Gastrocnemius medialis (tissue), 4 donors: ENCODE results near the gene ATP1B3. TPM values are rescaled to one million over a fixed set of nuclear protein-coding genes. Genes with fewer than 3 reads are reported as not detected.

ENCODE experiments used
- ATAC-seq, 2 donors: fragments of 150-250 bp; one replicate each; pipeline ENCODE4 v1.9.1; 2016
- DNase-seq, 2 donors: peaks; one replicate each; pipeline ENCODE4 v3.0.0-alpha.2; 2019
- H3K27ac ChIP-seq, 4 donors: fragments of 200-600 bp; sonication (generic); 1 replicate in 1 of 4; 2 replicates in 3 of 4; pipeline ENCODE4 v1.5.1; 2016 to 2018; ENCODE audit warnings: mild to moderate bottlenecking in 2 of 4, moderate library complexity in 1 of 4
- H3K27me3 ChIP-seq, 3 donors: fragments of 200-600 bp; sonication (generic) in 2 of 3; 1 replicate in 1 of 3; 2 replicates in 2 of 3; pipeline versions ENCODE4 v1.5.1 to v1.6.0; 2016 to 2019; ENCODE audit warnings: mild to moderate bottlenecking in 1 of 3, moderate library complexity in 1 of 3
- H3K36me3 ChIP-seq, 2 donors: fragments of 200-600 bp; sonication (generic) in 1 of 2; one replicate each; pipeline ENCODE4 v1.5.1; 2017 to 2018
- H3K4me1 ChIP-seq, 2 donors: fragments of 200-600 bp; sonication (generic) in 1 of 2; one replicate each; pipeline ENCODE4 v1.5.1; 2016 to 2017; ENCODE audit warnings: mild to moderate bottlenecking in 2 of 2
- H3K4me3 ChIP-seq, 4 donors: fragments of 200-600 bp; sonication (generic) in 3 of 4; 1 replicate in 1 of 4; 2 replicates in 3 of 4; pipeline ENCODE4 v1.5.1; 2016 to 2019; ENCODE audit warnings: mild to moderate bottlenecking in 2 of 4
- H3K9me3 ChIP-seq, 3 donors: fragments of 200-600 bp; sonication (generic) in 2 of 3; 1 replicate in 1 of 3; 2 replicates in 2 of 3; pipeline ENCODE4 v1.5.1; 2016 to 2019
- CTCF ChIP-seq, 5 experiments: fragments of 450-650 bp in 3 of 5; fragments of 200-600 bp in 2 of 5; sonication (generic) in 2 of 5; IDR thresholded peaks in 4 of 5; conservative IDR thresholded peaks in 1 of 5; 1 replicate in 4 of 5; 2 replicates in 1 of 5; pipeline ENCODE4 v1.5.1; 2016 to 2019; ENCODE audit warnings: antibody characterized with exemption in 5 of 5, mild to moderate bottlenecking in 3 of 5, moderate library complexity in 3 of 5
- POLR2A ChIP-seq, 2 donors: fragments of 450-650 bp; IDR thresholded peaks; one replicate each; pipeline ENCODE4 v1.6.1; 2017; ENCODE audit warnings: antibody characterized with exemption in 2 of 2, mild to moderate bottlenecking in 2 of 2, moderate library complexity in 2 of 2
- in situ Hi-C, 4 donors: fragments of 200-750 bp; cut with MboI; loops; one replicate each; pipeline versions ENCODE4 v1.15.0 to v1.8.0; 2017; ENCODE audit warnings: low sequenced_read_pairs in 4 of 4
- intact Hi-C: fragments of 100-400 bp; cut with DNase I; formaldehyde crosslinking; loops from one replicate; pipeline ENCODE4 v1.15.1; 2023; ENCODE audit warnings: low total_unique reads
- total RNA-seq, 4 donors: library from RNA; depleted of rRNA; stranded (reverse); fragments of >200 nt; gene quantifications; one replicate each; pipeline versions ENCODE4 v1.1.0 to v1.2.3, GENCODE V29; 2016

Gene ATP1B3
- total RNA-seq, 4 donors from 2014 or later: 16.2 to 35.9 (median 17.6) TPM

DNA sequence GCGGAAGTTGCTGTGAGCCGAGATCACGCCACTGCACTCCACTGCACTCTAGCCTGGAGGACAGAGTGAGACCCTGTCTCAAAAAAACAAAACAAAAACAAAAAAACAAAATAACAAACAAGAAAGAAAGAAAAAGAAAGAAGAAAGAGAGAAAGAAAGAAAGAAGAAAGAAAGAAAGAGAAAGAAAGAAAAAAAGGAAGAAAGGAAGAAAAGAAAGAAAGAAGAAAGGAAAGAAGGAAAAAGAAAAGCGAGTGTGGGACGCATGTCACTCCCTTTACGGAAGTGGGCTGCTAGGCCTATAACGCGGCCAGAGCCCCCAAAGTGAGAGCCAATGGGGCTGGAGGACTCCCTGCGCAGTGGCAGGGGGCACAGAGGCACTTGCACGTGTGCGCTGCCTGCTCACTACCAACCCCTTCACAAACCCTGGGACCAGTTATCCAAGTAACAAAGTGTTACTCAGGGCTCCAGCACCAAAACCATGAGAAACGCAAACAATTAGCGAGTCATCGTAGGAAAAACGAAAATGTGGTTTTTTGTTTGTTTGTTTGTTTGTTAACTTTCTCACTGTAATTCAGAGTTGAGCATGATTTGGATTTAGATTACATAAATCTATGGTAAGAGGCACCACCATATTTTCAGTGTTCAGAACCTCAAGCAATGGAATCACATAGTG lies 40.8 kb upstream of the ATP1B3 start:
- in situ Hi-C loops: no loop called here
- Histone ChIP-seq H3K27me3 (no peaks in the 10 kb centered on the region), H3K36me3 (no peaks in the 10 kb centered on the region), H3K9me3 (no peaks in the 10 kb centered on the region), H3K4me3 (no peak overlapping the region), H3K4me1 (no peaks in the 10 kb centered on the region), H3K27ac (no peak overlapping the region)
- TF ChIP-seq CTCF (IDR thresholded peaks at IDR 0.05 in 4 of 5, conservative IDR thresholded peaks at IDR 0.05 in 1 of 5): no peak
- TF ChIP-seq POLR2A (IDR thresholded peaks at IDR 0.05): no peak
- no peak for DNase-seq
- ATAC-seq: no peak
- intact Hi-C loops: no loop called here

DNA sequence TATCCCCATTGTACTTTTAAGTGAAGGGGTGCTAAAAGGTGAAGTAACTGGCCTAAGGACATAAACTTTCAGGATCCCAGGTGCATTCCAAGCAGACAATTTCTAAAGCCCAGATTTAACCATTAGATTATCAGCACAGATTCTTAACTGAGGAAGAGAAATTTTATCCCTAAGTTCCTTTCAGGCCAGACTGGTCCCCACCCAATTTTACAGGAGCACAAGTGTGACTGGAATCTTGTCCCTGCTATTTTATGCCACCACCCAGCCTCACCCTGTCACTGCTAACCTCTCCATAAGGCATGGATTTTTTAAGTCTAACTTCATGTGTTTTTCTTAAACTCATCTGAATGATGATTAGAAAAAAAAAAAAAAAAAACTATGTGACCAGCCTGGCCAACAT lies 37.1 kb upstream of the ATP1B3 start:
- H3K4me1 ChIP-seq: no peaks in the 10 kb centered on the region
- in situ Hi-C loops (no loop called here), intact Hi-C loops (no loop called here)
- no peaks in the 10 kb centered on the region for H3K27me3 ChIP-seq
- DNase-seq (no peak), ATAC-seq (no peak)
- TF ChIP-seq POLR2A (IDR thresholded peaks at IDR 0.05) (no peak), CTCF (IDR thresholded peaks at IDR 0.05 in 4 of 5, conservative IDR thresholded peaks at IDR 0.05 in 1 of 5) (no peak)
- no peak overlapping the region for H3K4me3 ChIP-seq
- H3K27ac ChIP-seq: no peak overlapping the region
- H3K36me3 ChIP-seq: no peaks in the 10 kb centered on the region
- no peaks in the 10 kb centered on the region for H3K9me3 ChIP-seq

GRCh38 chr3:141840737-141841544 lies 35.5 kb upstream of the ATP1B3 start:
- intact Hi-C loops (no loop called here), in situ Hi-C loops (no loop called here)
- TF ChIP-seq POLR2A (IDR thresholded peaks at IDR 0.05): no peak
- TF ChIP-seq CTCF (IDR thresholded peaks at IDR 0.05 in 4 of 5, conservative IDR thresholded peaks at IDR 0.05 in 1 of 5): no peak
- peak overlapping the region in 2 of 4 donors; percentile 37 to 47 for H3K27ac ChIP-seq
- no peaks in the 10 kb centered on the region for H3K27me3 ChIP-seq
- peak in 1 of 2 donors; percentile 50 for ATAC-seq
- no peak for DNase-seq
- no peak overlapping the region for H3K4me3 ChIP-seq
- H3K4me1 ChIP-seq: no peaks in the 10 kb centered on the region
- no peaks in the 10 kb centered on the region for H3K36me3 ChIP-seq
- H3K9me3 ChIP-seq: no peaks in the 10 kb centered on the region

- H3K4me1 ChIP-seq: no peaks in the 10 kb centered on the region
- in situ Hi-C loops: no loop called here
- no peaks in the 10 kb centered on the region for H3K27me3 ChIP-seq
- DNase-seq (no peak), ATAC-seq (no peak)
- no peak overlapping the region for H3K27ac ChIP-seq
- no peak overlapping the region for H3K4me3 ChIP-seq
- intact Hi-C loops: no loop called here
- H3K9me3 ChIP-seq: no peaks in the 10 kb centered on the region
- no peaks in the 10 kb centered on the region for H3K36me3 ChIP-seq
- TF ChIP-seq POLR2A (IDR thresholded peaks at IDR 0.05): no peak
- TF ChIP-seq CTCF (IDR thresholded peaks at IDR 0.05 in 4 of 5, conservative IDR thresholded peaks at IDR 0.05 in 1 of 5): no peak
These were observed 32.3 kb upstream of the ATP1B3 start for GRCh38 chr3:141844108-141844507.
